ENCODE measurements around the gene PHF14.

Gene PHF14

DNA sequence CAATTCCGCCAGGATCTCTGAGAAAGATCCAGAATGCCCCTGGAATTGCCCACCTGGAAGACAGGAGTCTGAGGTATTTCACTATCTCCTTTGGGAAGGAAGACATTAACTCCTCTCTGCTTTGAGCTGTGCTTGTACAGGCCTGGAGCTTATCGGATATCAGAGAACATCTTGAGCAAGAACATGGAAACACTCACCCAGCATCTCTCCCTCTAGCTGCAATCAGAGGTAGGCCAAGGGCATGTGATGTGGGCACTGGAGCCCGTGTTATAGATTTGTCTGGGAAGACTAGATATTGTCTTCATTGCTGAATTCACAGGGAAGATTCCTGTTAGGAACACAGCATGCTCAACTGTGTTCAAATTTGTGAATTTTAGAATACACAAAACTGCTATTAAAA is 233.9 kb downstream of the PHF14 start:
- no peak for DNase-seq (ENCODE audit: low read depth)

DNA sequence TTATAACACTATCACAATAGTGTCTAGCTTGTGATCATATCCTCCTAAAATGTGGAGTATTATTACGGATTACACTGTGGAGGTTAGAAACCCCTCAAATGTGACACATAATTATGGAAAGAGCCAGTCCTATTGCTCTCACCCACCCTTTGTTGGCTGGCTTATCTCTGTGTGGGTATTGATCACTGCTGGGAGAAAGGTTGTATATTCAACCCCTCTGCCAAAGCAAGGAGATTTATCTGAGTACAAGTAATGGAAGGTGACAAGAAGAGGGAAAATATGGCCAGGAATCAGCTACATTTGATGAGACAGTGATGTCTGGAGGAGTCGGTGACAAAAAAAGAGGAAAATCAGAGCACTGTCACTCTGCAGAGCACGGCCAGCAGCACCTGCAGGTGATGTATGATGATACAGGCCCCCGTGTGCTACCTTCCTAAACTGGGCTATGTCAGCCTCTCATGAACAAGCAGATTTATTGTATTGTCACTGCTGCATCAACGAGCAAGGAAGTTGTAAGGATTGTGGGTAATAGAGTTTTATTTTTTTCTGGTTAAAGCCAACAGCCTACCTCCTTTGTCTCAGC is 235.3 kb downstream of the PHF14 start:
- no peak for DNase-seq (ENCODE audit: low read depth)

DNA sequence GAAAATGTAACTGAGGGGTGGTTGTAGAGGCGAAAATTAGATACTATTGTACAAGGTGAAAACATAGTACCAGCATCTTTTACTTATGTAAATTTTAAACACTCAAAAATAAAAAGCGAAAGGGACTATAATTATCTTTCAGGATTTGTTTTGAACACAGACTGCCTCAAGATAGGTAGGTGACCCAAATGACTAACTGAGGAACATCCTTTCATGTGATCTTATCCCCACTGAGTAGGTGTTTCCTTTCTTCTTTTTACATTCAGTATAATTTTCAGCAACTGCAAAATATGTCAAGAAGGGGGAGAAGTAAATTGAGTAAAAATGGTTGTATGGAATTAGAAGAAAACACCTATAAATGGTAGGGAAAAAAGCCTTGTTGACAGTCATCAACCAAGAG is 236.7 kb downstream of the PHF14 start:
- no peak for DNase-seq (ENCODE audit: low read depth)

DNA sequence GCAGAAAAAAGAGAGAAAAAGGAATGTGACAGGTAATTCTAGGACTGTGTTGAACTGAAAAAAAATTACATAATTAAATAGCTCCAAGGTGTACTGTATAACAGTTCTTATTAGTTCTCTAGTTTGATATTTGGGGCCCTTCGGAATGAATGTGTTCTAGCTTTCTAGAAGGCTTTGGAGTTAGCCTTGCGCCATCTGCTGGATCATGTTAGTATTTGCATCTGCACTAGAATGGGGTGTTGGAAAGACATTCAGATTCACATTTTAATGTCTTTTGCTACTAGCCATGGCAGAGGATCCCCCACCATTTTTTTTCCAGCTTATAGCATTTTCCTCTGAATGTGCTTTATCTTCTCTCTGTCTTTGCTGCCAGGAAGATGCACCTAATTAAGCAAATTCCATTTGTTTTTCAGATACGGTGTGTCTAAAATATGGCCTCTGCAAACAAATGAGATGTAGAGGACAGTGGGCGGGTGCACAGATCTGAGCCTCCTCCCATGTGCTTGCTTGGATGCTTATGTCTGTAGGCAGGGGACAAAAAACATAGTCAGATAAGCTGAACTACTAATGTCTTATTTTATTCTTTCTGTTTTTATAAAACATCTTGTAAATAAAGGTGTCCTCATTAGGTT is 238.5 kb downstream of the PHF14 start:
- no peak for DNase-seq (ENCODE audit: low read depth)

DNA sequence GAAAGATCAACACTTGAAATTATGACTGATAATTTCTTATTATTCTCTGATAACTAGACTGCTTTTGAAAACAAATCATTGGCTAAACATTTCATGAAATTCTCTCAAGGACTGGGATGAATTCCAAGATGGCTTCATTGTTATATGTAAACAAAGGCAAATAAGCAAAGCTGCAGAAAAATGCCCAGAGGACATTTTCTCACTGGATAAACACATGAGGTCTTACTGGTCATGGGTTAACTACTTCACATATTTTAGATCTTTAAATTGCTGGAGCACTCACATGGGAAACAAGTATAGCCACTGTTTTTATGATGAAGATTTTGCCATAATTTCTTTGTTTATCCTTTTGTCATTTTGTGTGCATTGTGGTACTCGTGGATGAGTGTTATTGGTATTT is 239.1 kb downstream of the PHF14 start:
- no peak for DNase-seq (ENCODE audit: low read depth)

DNA sequence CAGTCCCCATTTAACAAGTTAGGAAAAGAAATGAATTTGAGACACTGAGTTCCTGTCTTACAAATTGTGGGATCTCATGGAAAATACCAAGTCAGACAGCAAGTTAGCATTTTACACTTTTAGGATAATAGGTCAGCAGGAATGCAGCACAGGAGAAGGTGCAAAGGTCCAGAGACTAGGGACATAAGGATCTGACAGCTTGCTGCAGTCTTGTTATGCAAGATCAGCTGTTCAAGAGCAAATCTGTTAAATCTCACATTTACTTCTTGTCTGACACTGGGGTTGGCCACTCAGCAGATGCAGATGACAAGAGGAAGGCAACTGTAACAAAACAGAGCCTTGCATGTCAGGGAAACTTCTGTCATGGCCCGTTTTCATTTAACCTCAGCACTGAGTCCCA is 239.6 kb downstream of the PHF14 start:
- no peak for DNase-seq (ENCODE audit: low read depth)

DNA sequence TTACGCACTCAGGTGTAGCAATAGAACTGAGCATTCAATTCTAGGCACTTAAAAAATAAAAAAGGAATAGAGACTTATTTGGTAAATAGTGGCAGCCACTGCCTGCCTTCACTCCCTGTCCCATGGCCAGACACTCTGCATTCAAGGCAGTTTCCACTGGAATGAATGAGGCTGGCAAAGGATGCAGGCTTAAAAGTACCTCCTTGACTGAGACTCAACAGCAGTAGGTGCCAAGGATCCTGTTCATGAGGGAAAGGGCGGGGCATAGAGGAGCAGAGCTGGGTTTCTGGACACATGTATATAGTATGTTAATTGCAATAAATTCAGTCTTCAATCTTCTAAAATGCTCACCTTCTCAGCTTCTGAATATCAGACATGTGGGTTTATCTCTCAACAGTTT is 242.6 kb downstream of the PHF14 start:
- DNase-seq (ENCODE audit: low read depth): no peak

DNA sequence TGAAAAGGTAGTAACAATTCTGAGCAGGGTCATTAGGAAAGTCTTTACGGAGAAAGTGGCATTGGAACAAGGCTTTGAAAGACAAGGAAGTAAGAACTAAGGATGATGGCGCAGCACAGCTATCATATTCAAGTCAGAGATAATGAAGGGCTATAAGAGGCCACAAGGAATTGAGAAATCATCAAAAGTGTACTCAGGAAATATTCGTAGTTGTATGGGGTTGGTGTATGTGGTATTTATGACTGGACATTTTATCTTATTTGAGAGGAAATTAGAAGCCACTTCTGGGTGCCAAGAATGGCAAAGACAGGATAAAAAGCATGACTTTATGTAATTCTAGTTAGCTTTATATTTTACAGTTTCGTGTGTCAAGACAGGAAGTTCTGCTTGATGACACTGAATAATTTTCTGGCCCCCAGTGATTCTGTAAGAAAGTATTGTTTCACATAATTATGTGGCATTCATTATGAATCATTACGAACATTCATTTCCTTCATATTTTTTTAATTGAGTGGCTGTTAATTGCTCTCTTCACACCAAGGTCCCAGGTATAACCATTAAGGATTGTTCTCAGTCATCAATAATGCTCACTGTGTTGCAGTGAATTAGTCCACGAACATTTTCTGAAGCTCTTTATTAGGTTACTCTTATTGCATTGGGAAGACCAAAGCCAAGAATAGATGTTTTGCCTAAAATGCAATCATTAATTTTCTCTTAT is 244.3 kb downstream of the PHF14 start:
- DNase-seq (ENCODE audit: low read depth): no peak
